Measurements from ENCODE around the gene ADGRE1.

DNA sequence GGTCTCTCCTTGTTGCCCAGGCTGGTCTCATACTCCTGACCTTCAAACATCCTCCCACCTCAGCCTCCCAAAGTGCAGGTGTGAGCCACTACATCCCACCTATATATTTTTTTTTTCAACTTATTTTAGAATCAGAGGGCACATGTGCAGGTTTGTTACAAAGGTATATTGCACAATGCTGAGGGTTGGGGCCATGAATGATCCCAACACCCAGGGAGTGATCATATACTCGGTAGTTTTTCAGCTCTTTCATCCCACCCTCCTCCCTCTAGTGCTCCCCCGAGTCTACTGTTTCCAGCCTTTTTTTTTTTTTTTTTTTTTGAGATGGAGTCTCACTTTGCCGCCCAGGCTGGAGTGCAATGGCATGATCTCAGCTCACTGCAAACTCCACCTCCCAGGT lies 38.4 kb upstream of the ADGRE1 start:
- TF ChIP-seq, protein P1, sequence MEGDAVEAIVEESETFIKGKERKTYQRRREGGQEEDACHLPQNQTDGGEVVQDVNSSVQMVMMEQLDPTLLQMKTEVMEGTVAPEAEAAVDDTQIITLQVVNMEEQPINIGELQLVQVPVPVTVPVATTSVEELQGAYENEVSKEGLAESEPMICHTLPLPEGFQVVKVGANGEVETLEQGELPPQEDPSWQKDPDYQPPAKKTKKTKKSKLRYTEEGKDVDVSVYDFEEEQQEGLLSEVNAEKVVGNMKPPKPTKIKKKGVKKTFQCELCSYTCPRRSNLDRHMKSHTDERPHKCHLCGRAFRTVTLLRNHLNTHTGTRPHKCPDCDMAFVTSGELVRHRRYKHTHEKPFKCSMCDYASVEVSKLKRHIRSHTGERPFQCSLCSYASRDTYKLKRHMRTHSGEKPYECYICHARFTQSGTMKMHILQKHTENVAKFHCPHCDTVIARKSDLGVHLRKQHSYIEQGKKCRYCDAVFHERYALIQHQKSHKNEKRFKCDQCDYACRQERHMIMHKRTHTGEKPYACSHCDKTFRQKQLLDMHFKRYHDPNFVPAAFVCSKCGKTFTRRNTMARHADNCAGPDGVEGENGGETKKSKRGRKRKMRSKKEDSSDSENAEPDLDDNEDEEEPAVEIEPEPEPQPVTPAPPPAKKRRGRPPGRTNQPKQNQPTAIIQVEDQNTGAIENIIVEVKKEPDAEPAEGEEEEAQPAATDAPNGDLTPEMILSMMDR (IDR thresholded peaks at IDR 0.05) = no peak
- TF ChIP-seq POLR2A (IDR thresholded peaks at IDR 0.05) = no peak
